Ectodermal cell (in vitro differentiated cells): ENCODE measurements around the gene DAPK1.

Experiments
- H3K27ac ChIP-seq: 2 replicates; pipeline ENCODE4 v1.7.0; 2013; ENCODE audit warnings: mild to moderate bottlenecking, low read depth, low read length; ENCODE audit not compliant: insufficient read depth, poor library complexity, severe bottlenecking
- H3K27me3 ChIP-seq: 2 replicates; pipeline ENCODE4 v1.7.0; 2013; ENCODE audit warnings: mild to moderate bottlenecking, low read length; ENCODE audit not compliant: insufficient read depth, control insufficient read depth, poor library complexity, severe bottlenecking
- H3K36me3 ChIP-seq: one replicate; pipeline ENCODE4 v1.7.0; 2013; ENCODE audit warnings: low read length; ENCODE audit not compliant: control insufficient read depth, insufficient read depth
- H3K4me1 ChIP-seq: one replicate; pipeline ENCODE4 v1.7.0; 2013; ENCODE audit warnings: low read length; ENCODE audit not compliant: control insufficient read depth, insufficient read depth
- H3K4me3 ChIP-seq: 2 replicates; pipeline ENCODE4 v1.7.0; 2013; ENCODE audit warnings: low read depth, low read length, control low read depth; ENCODE audit not compliant: insufficient read depth
- H3K9me3 ChIP-seq: 2 replicates; pipeline ENCODE4 v1.7.0; 2013; ENCODE audit warnings: mild to moderate bottlenecking, low read length, moderate library complexity; ENCODE audit not compliant: control insufficient read depth
- WGBS, 2 experiments: methylation state at CpG; one replicate each; pipeline ENCODE4 v1.1.7; 2013; ENCODE audit warnings: missing lambda C conversion rate in 2 of 2; 5-methylcytosine and 5-hydroxymethylcytosine counted together

Gene DAPK1

GRCh38 chr9:87640385-87640795 lies 142.7 kb downstream of the DAPK1 start:
- 93 to 94% methylated on average over 5 of the region's 5 CpGs for WGBS, 2 experiments
- no peaks in the 10 kb centered on the region for H3K27me3 ChIP-seq
- H3K9me3 ChIP-seq: no peaks in the 10 kb centered on the region
- no peak overlapping the region for H3K27ac ChIP-seq
- peaks cover 9% of the 10 kb centered on the region for H3K4me1 ChIP-seq
- peaks cover 6% of the 10 kb centered on the region for H3K36me3 ChIP-seq
- H3K4me3 ChIP-seq: no peak overlapping the region

- H3K27me3 ChIP-seq: no peaks in the 10 kb centered on the region
- H3K27ac ChIP-seq: no peak overlapping the region
- H3K9me3 ChIP-seq: no peaks in the 10 kb centered on the region
- WGBS, 2 experiments: 95 to 98% methylated on average over 3 of the region's 3 CpGs
- H3K4me1 ChIP-seq: peaks cover 9% of the 10 kb centered on the region
- H3K4me3 ChIP-seq: no peak overlapping the region
- H3K36me3 ChIP-seq: peaks cover 9% of the 10 kb centered on the region
Observed at GRCh38 chr9:87641067-87641466, 143.4 kb downstream of the DAPK1 start.

DNA sequence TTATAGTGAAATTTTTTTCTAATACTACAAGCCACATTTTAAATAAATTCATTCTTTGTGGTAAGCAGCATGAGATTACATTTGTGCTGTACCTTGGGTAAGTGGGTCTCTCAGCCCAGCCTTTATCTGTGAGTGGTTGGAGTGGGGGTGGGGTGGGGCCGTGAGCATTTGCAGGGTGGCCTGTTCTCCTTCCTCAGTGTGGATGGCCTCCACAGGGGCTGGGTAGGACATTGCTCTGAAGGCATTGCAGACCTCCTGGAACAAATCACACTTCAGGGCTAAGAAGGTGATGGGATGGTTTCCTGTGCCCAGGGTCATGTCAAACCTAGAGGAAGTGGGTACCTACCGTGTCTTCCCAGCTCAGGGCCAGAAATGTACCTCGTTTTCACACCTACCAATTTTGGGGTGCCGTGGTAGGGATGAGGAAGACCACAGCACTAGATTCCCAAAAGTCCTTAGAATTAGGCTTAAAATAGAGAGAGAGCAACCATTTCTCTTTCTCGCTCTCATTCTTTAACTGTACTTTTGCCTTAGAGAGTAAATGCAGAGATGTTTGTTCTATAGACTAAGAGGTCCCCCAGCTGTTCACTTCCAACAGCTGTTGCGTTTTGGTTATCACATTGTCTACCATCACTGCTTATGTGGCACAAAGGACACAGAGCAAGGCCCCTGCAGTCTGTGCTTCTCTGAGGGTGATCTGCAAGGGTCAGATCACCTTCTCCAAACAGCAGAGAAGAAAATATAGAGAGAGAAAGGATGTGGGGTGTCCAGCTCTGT lies 144.9 kb downstream of the DAPK1 start:
- Histone ChIP-seq H3K4me1 (peaks cover 9% of the 10 kb centered on the region), H3K27ac (no peak overlapping the region), H3K4me3 (no peak overlapping the region), H3K9me3 (no peaks in the 10 kb centered on the region), H3K27me3 (no peaks in the 10 kb centered on the region), H3K36me3 (peaks cover 14% of the 10 kb centered on the region)
- WGBS, 2 experiments: 94% methylated on average over 6 of the region's 6 CpGs

GRCh38 chr9:87643107-87643650 lies 145.5 kb downstream of the DAPK1 start:
- H3K27ac ChIP-seq: no peak overlapping the region
- H3K4me3 ChIP-seq: no peak overlapping the region
- no peaks in the 10 kb centered on the region for H3K9me3 ChIP-seq
- H3K4me1 ChIP-seq: peaks cover 9% of the 10 kb centered on the region
- no peaks in the 10 kb centered on the region for H3K27me3 ChIP-seq
- peaks cover 14% of the 10 kb centered on the region for H3K36me3 ChIP-seq
- WGBS, 2 experiments: 93% methylated on average over 8 to 9 of the region's 9 CpGs

- Histone ChIP-seq H3K4me3 (no peak overlapping the region), H3K4me1 (peaks cover 9% of the 10 kb centered on the region), H3K36me3 (peaks cover 14% of the 10 kb centered on the region), H3K27me3 (no peaks in the 10 kb centered on the region), H3K9me3 (no peaks in the 10 kb centered on the region), H3K27ac (no peak overlapping the region)
- 61 to 62% methylated on average over 8 to 9 of the region's 9 CpGs for WGBS, 2 experiments
Observed at GRCh38 chr9:87643778-87644570, 146.3 kb downstream of the DAPK1 start.

- no peaks in the 10 kb centered on the region for H3K27me3 ChIP-seq
- H3K27ac ChIP-seq: no peak overlapping the region
- peaks cover 9% of the 10 kb centered on the region for H3K4me1 ChIP-seq
- WGBS, 2 experiments: 93% methylated on average over 1 of the region's 1 CpG; no CpG with 5 or more reads in 1 of the 2 experiments
- no peaks in the 10 kb centered on the region for H3K9me3 ChIP-seq
- H3K36me3 ChIP-seq: peaks cover 20% of the 10 kb centered on the region
- H3K4me3 ChIP-seq: no peak overlapping the region
Observed at GRCh38 chr9:87644659-87645058, 147.0 kb downstream of the DAPK1 start.

DNA sequence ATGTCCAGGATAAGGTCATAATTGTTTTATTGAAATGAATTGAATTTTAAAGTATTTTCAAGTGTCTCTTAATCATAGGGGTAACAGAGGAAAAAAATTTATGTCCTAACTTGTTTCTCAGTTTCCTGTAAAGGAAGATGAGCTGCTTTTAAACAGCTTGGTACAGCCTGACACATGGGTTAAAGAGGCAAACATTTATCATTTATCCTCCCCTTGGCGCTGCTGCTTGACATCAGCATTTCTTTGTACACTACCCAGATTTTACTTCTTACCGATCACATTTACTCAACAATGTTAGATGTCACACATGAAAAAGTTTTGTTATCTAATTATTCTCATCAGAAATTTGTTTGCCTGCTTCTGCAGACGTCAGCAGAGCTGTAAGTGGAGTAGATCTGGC lies 148.9 kb downstream of the DAPK1 start:
- Histone ChIP-seq H3K9me3 (no peaks in the 10 kb centered on the region), H3K27me3 (no peaks in the 10 kb centered on the region), H3K36me3 (peaks cover 17% of the 10 kb centered on the region), H3K4me1 (peaks cover 9% of the 10 kb centered on the region), H3K27ac (no peak overlapping the region), H3K4me3 (no peak overlapping the region)
- WGBS, 2 experiments: 89 to 94% methylated on average over 3 of the region's 3 CpGs

DNA sequence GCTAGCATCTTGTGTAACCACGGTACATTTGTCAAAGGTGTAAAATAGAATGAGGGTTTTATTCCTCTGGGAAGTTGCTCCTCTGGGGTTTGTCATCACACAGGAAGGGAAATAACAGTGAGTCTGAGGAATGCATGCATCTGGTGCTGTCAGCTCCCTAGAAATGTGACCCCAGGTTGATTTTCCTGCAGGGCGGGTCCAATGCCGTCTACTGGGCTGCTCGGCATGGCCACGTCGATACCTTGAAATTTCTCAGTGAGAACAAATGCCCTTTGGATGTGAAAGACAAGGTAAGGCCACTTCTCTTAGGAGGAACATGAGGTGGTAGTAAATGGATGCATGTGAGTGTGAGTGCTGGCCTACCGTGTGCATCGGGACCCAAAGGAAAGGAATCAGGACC lies 149.4 kb downstream of the DAPK1 start:
- H3K4me3 ChIP-seq: no peak overlapping the region
- H3K27ac ChIP-seq: no peak overlapping the region
- H3K9me3 ChIP-seq: no peaks in the 10 kb centered on the region
- no peaks in the 10 kb centered on the region for H3K27me3 ChIP-seq
- peaks cover 17% of the 10 kb centered on the region for H3K36me3 ChIP-seq
- peaks cover 9% of the 10 kb centered on the region for H3K4me1 ChIP-seq
- 89 to 90% methylated on average over 8 of the region's 8 CpGs for WGBS, 2 experiments

DNA sequence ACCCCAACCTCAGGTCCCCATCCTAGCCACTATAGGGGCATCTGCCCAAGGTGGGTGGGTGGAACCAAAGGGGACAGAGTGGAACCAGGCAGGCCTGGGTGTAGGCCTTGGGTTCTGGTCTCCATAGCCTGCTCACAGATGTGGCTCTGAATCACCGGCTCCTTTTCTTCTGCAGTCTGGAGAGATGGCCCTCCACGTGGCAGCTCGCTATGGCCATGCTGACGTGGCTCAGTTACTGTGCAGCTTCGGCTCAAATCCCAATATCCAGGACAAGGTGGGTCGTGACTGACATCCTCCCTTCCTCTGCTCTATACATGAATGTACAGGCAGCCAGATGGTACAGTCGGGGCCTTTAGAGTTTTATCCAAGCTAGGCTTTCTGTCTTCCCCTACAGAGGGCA lies 150.9 kb downstream of the DAPK1 start:
- no peaks in the 10 kb centered on the region for H3K9me3 ChIP-seq
- WGBS, 2 experiments: 94 to 97% methylated on average over 7 of the region's 7 CpGs
- no peak overlapping the region for H3K4me3 ChIP-seq
- no peak overlapping the region for H3K27ac ChIP-seq
- H3K27me3 ChIP-seq: no peaks in the 10 kb centered on the region
- peaks cover 17% of the 10 kb centered on the region for H3K36me3 ChIP-seq
- H3K4me1 ChIP-seq: peaks cover 6% of the 10 kb centered on the region

GRCh38 chr9:87650611-87651295 lies 153.1 kb downstream of the DAPK1 start:
- no peaks in the 10 kb centered on the region for H3K4me1 ChIP-seq
- H3K36me3 ChIP-seq: peaks cover 16% of the 10 kb centered on the region
- WGBS, 2 experiments: 96% methylated on average over 7 to 8 of the region's 8 CpGs
- H3K4me3 ChIP-seq: no peak overlapping the region
- no peaks in the 10 kb centered on the region for H3K9me3 ChIP-seq
- H3K27ac ChIP-seq: no peak overlapping the region
- no peaks in the 10 kb centered on the region for H3K27me3 ChIP-seq
